ENCODE measurements around the gene SLC26A9.

SLC26A9 gene

GRCh38 chr1:205914730-205915129 lies 28.5 kb downstream of the SLC26A9 start:
- H3K9me3 ChIP-seq (ENCODE audit: control insufficient read depth, insufficient read depth, low read depth, low read length) = no peaks in the 10 kb centered on the region
- H3K36me3 ChIP-seq (ENCODE audit: control insufficient read depth in 2 of 2, insufficient read depth in 1 of 2, low read length in 2 of 2) = no peaks in the 10 kb centered on the region
- no peaks in the 10 kb centered on the region for H3K4me1 ChIP-seq (ENCODE audit: control insufficient read depth, insufficient read depth, low read length)
- CTCF ChIA-PET = interaction anchor here (0.6 to 15.6 kb wide), 5 partner anchors 64 to 257 kb away, joined by 3 to 527 read pairs (median 11); no protein-coding TSS in a partner anchor
- H3K4me3 ChIP-seq (ENCODE audit: low read depth, low read length) = no peak overlapping the region
- TF ChIP-seq ZNF561 (tag by site-specific recombination; IDR thresholded peaks at IDR 0.05; ENCODE audit: borderline replicate concordance) (no peak), PRDM1 (tag by site-specific recombination; IDR thresholded peaks at IDR 0.05) (no peak), ZNF747 (tag by site-specific recombination; IDR thresholded peaks at IDR 0.05) (no peak), ZNF426 (tag by site-specific recombination; IDR thresholded peaks at IDR 0.05) (no peak), SP2 (tag by site-specific recombination; IDR thresholded peaks at IDR 0.05) (no peak), ZNF596 (tag by site-specific recombination; IDR thresholded peaks at IDR 0.05) (no peak), PRDM10 (tag by site-specific recombination; IDR thresholded peaks at IDR 0.05) (no peak), AEBP2 (tag by site-specific recombination; IDR thresholded peaks at IDR 0.05; ENCODE audit: borderline replicate concordance) (no peak), ZNF548 (tag by site-specific recombination; IDR thresholded peaks at IDR 0.05) (no peak), ZBTB1 (tag by site-specific recombination; IDR thresholded peaks at IDR 0.05) (no peak), ZSCAN16 (tag by site-specific recombination; IDR thresholded peaks at IDR 0.05) (no peak), ZNF214 (tag by site-specific recombination; IDR thresholded peaks at IDR 0.05; ENCODE audit: borderline replicate concordance) (no peak), PRDM4 (tag by site-specific recombination; IDR thresholded peaks at IDR 0.05) (no peak)
- no peak overlapping the region for H3K27ac ChIP-seq (ENCODE audit: extremely low read depth, low read depth, low read length)
- POLR2A ChIA-PET = no interaction called here

DNA sequence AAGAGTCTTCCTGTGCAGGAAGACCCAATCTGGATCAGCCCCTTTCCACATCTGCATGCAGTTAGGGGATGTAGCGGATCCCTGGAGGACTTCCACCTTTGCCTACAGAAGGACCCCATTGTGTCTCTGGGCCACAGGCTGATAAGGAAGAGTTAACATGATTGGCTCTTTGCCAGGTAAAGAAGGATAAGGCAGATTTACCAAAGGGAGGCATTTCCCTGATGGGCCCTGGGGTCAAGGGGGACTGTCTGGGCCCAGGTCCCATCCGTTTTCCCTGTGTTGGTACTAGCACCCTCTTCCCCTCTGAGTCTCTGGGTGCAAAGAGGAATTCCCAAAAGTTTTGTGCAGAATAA lies 29.1 kb downstream of the SLC26A9 start:
- ChIA-PET CTCF (interaction anchor here (0.6 to 15.6 kb wide), 5 partner anchors 64 to 784 kb away, joined by 3 to 527 read pairs (median 4); no protein-coding TSS in a partner anchor), POLR2A (no interaction called here)

More for the DNA sequence above, 29.1 kb downstream of the SLC26A9 start:
- no peaks in the 10 kb centered on the region for H3K9me3 ChIP-seq (ENCODE audit: control insufficient read depth, insufficient read depth, low read depth, low read length)
- no peaks in the 10 kb centered on the region for H3K4me1 ChIP-seq (ENCODE audit: control insufficient read depth, insufficient read depth, low read length)
- H3K36me3 ChIP-seq (ENCODE audit: control insufficient read depth in 2 of 2, insufficient read depth in 1 of 2, low read length in 2 of 2) = no peaks in the 10 kb centered on the region
- no peak overlapping the region for H3K27ac ChIP-seq (ENCODE audit: extremely low read depth, low read depth, low read length)
- TF ChIP-seq KLF10 (tag by site-specific recombination; IDR thresholded peaks at IDR 0.05) (no peak), ZNF423 (tag by site-specific recombination; IDR thresholded peaks at IDR 0.05) (no peak), HOXD13 (CRISPR knock-in tag; IDR thresholded peaks at IDR 0.05; ENCODE audit: borderline replicate concordance) (no peak), YY2 (tag by site-specific recombination; IDR thresholded peaks at IDR 0.05) (no peak), ZNF624 (tag by site-specific recombination; IDR thresholded peaks at IDR 0.05) (no peak)
- H3K4me3 ChIP-seq (ENCODE audit: low read depth, low read length) = no peak overlapping the region
